SK-N-SH treated with all-trans-retinoic acid at 6 μM for 48 hours (cell line): ENCODE data around the gene CENPW.

Experiments
- BACH2 ChIP-seq: fragments of 250-450 bp; sonication (Bioruptor Pico); IDR thresholded peaks from 2 replicates; pipeline ENCODE4 v1.9.0; 2021; ENCODE audit warnings: mild to moderate bottlenecking, borderline replicate concordance
- CSDC2 ChIP-seq: fragments of 250-450 bp; sonication (Bioruptor Pico); IDR thresholded peaks from 2 replicates; pipeline ENCODE4 v1.5.0; 2020; ENCODE audit warnings: mild to moderate bottlenecking, moderate library complexity
- ESRRG ChIP-seq: fragments of 250-450 bp; sonication (Bioruptor Pico); IDR thresholded peaks from 2 replicates; pipeline ENCODE4 v1.6.1; 2021; ENCODE audit warnings: mild to moderate bottlenecking
- GLIS3 ChIP-seq: fragments of 250-450 bp; sonication (Bioruptor Pico); IDR thresholded peaks from 2 replicates; pipeline ENCODE4 v1.5.0; 2020; ENCODE audit warnings: mild to moderate bottlenecking, moderate library complexity
- ISL1 ChIP-seq: fragments of 250-450 bp; sonication (Bioruptor Pico); IDR thresholded peaks from 2 replicates; pipeline ENCODE4 v2.1.2; 2022; ENCODE audit warnings: mild to moderate bottlenecking, moderate library complexity
- SNAI2 ChIP-seq: fragments of 250-450 bp; sonication (Bioruptor Pico); IDR thresholded peaks from 2 replicates; pipeline ENCODE4 v1.5.0; 2020; ENCODE audit warnings: mild to moderate bottlenecking, moderate library complexity
- TOX ChIP-seq: fragments of 250-450 bp; sonication (Bioruptor Pico); IDR thresholded peaks from 2 replicates; pipeline ENCODE4 v1.8.0; 2021; ENCODE audit warnings: mild to moderate bottlenecking, moderate library complexity, borderline replicate concordance
- TSHZ2 ChIP-seq: fragments of 250-450 bp; sonication (Bioruptor Pico); IDR thresholded peaks from 2 replicates; pipeline ENCODE4 v1.5.0; 2020; ENCODE audit warnings: mild to moderate bottlenecking, moderate library complexity
- ZFP3 ChIP-seq: fragments of 250-450 bp; sonication (Bioruptor Pico); IDR thresholded peaks from 2 replicates; pipeline ENCODE4 v1.5.0; 2020; ENCODE audit warnings: mild to moderate bottlenecking, moderate library complexity
- ZFP30 ChIP-seq: fragments of 450-650 bp; formaldehyde crosslinking; IDR thresholded peaks from 2 replicates; pipeline ENCODE4 v1.5.0; 2022; ENCODE audit warnings: mild to moderate bottlenecking, moderate library complexity

GRCh38 chr6:126344181-126344580 lies 4.3 kb downstream of the CENPW start:
- TF ChIP-seq BACH2 = no peak
- no peak for TF ChIP-seq ZFP3 (CRISPR knock-in tag)
- TF ChIP-seq SNAI2 (CRISPR knock-in tag) = no peak
- no peak for TF ChIP-seq ZFP30 (CRISPR knock-in tag)
- no peak for TF ChIP-seq CSDC2 (CRISPR knock-in tag)
- no peak for TF ChIP-seq ISL1 (CRISPR knock-in tag)
- TF ChIP-seq ESRRG (CRISPR knock-in tag) = no peak
- no peak for TF ChIP-seq TSHZ2
- TF ChIP-seq GLIS3 (CRISPR knock-in tag) = no peak
- no peak for TF ChIP-seq TOX (CRISPR knock-in tag)
